ENCODE data around the gene DMBX1.

DNA sequence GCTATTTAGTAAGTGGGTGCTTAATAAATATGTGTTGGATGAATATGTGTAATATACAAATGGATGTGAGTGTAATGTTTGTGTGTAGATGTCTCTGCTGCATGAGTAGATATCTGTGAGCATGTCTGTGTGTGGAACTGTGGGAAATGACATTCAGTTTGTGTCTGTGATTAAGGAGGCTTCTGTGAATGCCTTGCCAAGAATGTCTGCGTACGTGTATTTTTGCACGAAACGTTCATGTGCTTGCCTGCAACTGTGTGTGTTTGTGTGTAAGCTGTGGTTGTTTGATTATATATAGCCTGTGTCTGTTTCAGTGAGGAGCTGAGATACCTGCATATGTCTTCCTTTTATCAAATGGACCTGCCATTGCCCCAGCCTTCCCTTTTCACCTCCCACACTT lies 13.8 kb downstream of the DMBX1 start:
- TF ChIP-seq, protein P1, sequence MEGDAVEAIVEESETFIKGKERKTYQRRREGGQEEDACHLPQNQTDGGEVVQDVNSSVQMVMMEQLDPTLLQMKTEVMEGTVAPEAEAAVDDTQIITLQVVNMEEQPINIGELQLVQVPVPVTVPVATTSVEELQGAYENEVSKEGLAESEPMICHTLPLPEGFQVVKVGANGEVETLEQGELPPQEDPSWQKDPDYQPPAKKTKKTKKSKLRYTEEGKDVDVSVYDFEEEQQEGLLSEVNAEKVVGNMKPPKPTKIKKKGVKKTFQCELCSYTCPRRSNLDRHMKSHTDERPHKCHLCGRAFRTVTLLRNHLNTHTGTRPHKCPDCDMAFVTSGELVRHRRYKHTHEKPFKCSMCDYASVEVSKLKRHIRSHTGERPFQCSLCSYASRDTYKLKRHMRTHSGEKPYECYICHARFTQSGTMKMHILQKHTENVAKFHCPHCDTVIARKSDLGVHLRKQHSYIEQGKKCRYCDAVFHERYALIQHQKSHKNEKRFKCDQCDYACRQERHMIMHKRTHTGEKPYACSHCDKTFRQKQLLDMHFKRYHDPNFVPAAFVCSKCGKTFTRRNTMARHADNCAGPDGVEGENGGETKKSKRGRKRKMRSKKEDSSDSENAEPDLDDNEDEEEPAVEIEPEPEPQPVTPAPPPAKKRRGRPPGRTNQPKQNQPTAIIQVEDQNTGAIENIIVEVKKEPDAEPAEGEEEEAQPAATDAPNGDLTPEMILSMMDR (IDR thresholded peaks at IDR 0.05): no peak
- no peak for TF ChIP-seq EZH2 (IDR thresholded peaks at IDR 0.05; ENCODE audit: borderline replicate concordance, insufficient read depth, low read depth, low read length, poor library complexity, severe bottlenecking)
